ENCODE results near the gene ATP2A3.

- no peak for TF ChIP-seq TAF1 (IDR thresholded peaks at IDR 0.05; ENCODE audit: borderline replicate concordance, insufficient read depth, low read length)
- TF ChIP-seq POLR2AphosphoS5 (IDR thresholded peaks at IDR 0.05; ENCODE audit: low read depth, low read length) = no peak
- TF ChIP-seq REST (IDR thresholded peaks at IDR 0.05; ENCODE audit: insufficient read depth in 1 of 2, low read depth in 2 of 2, low read length in 2 of 2) = no peak
Observed at GRCh38 chr17:3993493-3994220, 29.4 kb upstream of the ATP2A3 start.

Data from PFSK-1 (cell line).